GM06990 (cell line): ENCODE data around the gene RBM22.

ENCODE experiments used
- DNase-seq: peaks from one replicate; pipeline ENCODE4 v3.0.0-alpha.2; 2011; ENCODE audit not compliant: insufficient read length; ENCODE audit errors: extremely low read depth
- H3K27me3 ChIP-seq: replicated peaks from 2 replicates; pipeline ENCODE4 v1.6.0; 2011; ENCODE audit warnings: low read length; ENCODE audit not compliant: control insufficient read depth, insufficient read depth
- H3K36me3 ChIP-seq: 2 replicates; pipeline ENCODE4 v1.5.1; 2011; ENCODE audit warnings: low read length; ENCODE audit not compliant: control insufficient read depth, insufficient read depth
- H3K4me3 ChIP-seq: replicated peaks from 2 replicates; pipeline ENCODE4 v1.5.1; 2011; ENCODE audit warnings: low read depth, mild to moderate bottlenecking, control low read depth, low read length
- CTCF ChIP-seq: IDR thresholded peaks from 2 replicates; pipeline ENCODE4 v1.5.1; 2011; ENCODE audit warnings: low read length, control low read depth, mild to moderate bottlenecking, inconsistent platforms; ENCODE audit not compliant: insufficient read depth, poor library complexity, severe bottlenecking

The RBM22 gene

DNA sequence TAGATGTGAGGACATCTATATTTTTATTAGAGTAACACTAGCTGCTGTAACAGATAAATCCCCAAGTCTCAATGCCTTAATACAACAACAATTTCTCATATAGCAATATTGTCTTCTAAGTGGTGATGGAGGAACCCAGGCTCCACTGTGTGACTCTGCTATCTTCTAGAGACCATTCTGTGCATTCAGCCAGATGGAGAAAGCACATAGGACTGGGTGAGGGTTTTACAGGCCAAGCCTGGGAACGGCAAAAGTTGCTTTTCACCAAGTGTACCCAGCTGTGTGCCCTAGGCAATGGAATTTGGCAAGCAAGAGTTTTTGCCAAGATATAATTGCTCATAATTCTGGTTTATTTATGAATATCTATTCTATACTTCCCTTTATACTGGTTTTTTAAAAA lies 11.7 kb downstream of the RBM22 start:
- no peak overlapping the region for H3K4me3 ChIP-seq
- no peak for TF ChIP-seq CTCF

DNA sequence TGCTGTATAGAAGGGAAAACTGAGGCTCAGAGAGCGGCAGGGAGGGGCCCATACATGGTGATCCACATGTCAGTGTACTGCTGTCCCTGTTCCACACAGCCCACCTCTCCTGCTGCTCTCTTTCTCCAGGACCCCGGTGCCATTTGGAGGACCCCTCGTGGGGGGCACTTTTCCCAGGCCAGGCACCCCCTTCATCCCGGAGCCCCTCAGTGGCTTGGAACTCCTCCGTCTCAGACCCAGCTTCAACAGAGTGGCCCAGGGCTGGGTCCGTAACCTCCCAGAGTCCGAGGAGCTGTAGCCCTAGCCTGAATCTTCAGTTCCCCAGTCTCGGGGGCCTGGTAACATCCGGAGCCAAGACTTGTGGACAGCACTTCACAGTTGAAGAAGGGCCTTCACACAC lies 24.3 kb downstream of the RBM22 start:
- no peak for TF ChIP-seq CTCF

More for the DNA sequence above, 11.7 kb downstream of the RBM22 start:
- Histone ChIP-seq H3K27me3 (no peaks in the 10 kb centered on the region), H3K36me3 (peaks cover 17% of the 10 kb centered on the region)
- no peak for DNase-seq

GRCh38 chr5:150675069-150675468 lies 25.8 kb downstream of the RBM22 start:
- no peak for TF ChIP-seq CTCF
- Histone ChIP-seq H3K27me3 (no peaks in the 10 kb centered on the region; the same call in 1 of the 2 replicates), H3K4me3 (no peak overlapping the region), H3K36me3 (peaks cover 3% of the 10 kb centered on the region; the same call in 1 of the 2 replicates)
- no peak for DNase-seq

More for the DNA sequence above, 24.3 kb downstream of the RBM22 start:
- Histone ChIP-seq H3K27me3 (no peaks in the 10 kb centered on the region), H3K4me3 (no peak overlapping the region), H3K36me3 (peaks cover 3% of the 10 kb centered on the region; the same call in 1 of the 2 replicates)
- DNase-seq: no peak

DNA sequence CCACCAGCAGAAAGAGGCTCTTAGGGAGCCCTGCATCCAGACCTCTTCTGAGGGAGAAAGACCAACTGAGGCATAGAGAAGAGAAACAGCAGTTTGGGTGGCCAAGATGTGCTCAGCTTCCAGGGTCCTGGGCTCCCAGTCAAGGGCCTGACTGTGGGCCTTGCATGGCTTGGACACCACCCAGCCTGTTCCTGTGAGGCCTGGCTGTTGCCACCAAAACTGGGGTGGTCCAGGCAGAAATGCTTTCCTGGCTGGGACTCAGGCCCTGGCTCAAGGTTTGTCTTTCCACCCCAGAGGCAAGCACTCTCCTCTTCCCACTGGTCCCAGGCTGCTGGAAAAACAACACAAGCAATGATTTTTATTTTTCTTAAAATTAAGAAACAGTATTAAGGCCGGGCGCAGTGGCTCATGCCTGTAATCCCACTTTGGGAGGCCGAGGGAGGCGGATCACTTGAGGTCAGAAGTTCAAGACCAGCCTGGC lies 26.5 kb downstream of the RBM22 start:
- Histone ChIP-seq H3K27me3 (no peaks in the 10 kb centered on the region; the same call in 1 of the 2 replicates), H3K4me3 (no peak overlapping the region), H3K36me3 (peaks cover 3% of the 10 kb centered on the region; the same call in 1 of the 2 replicates)
- no peak for DNase-seq
- no peak for TF ChIP-seq CTCF

DNA sequence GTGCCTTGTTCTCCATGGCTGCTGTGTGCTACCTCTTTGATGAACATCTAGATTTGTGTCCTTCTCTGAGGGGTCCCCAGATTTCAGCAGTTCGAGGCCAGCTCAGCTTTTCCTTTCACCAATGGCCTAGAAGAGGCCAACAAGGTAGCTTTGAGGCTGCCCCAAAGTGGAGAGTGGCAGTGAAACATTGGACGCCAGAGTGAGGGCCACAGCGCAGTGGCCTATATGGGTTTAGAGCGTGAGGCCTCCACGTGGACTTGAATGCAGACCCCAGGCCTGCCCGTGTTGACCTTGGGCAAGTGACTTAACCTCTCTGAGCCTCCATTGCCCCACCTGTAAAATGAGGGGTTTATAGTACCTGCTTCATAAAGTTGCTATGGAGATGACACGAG lies 28.0 kb downstream of the RBM22 start:
- no peak for TF ChIP-seq CTCF
- H3K27me3 ChIP-seq: no peaks in the 10 kb centered on the region; the same call in none of the 2 replicates

More for the DNA sequence above, 28.0 kb downstream of the RBM22 start:
- H3K36me3 ChIP-seq: no peaks in the 10 kb centered on the region
- no peak overlapping the region for H3K4me3 ChIP-seq
- no peak for DNase-seq
